H9 (cell line): Measurements from ENCODE around the gene RFT1. TPM values are rescaled to one million over a fixed set of nuclear protein-coding genes. Genes with fewer than 3 reads are reported as not detected.

ENCODE experiments used
- DNase-seq: peaks from one replicate; pipeline ENCODE4 v3.0.0-alpha.2; 2017
- H2AFZ ChIP-seq: one replicate; pipeline ENCODE4 v1.6.1; 2013; ENCODE audit warnings: mild to moderate bottlenecking, low read length, control low read depth, moderate library complexity
- H2AK5ac ChIP-seq: 2 replicates; pipeline ENCODE4 v1.6.1; 2013; ENCODE audit warnings: low read length, control low read depth, mixed read lengths; ENCODE audit not compliant: insufficient read length
- H2BK120ac ChIP-seq: one replicate; pipeline ENCODE4 v1.6.1; 2013; ENCODE audit warnings: low read depth, mild to moderate bottlenecking, low read length, control low read depth, inconsistent platforms; ENCODE audit not compliant: poor library complexity, severe bottlenecking
- H2BK12ac ChIP-seq: 2 replicates; pipeline ENCODE4 v1.6.1; 2013; ENCODE audit warnings: low read length, control low read depth, mixed read lengths, low read depth; ENCODE audit not compliant: insufficient read length
- H2BK15ac ChIP-seq: 2 replicates; pipeline ENCODE4 v1.6.1; 2013; ENCODE audit warnings: low read depth, low read length, control low read depth
- H2BK20ac ChIP-seq: one replicate; pipeline ENCODE4 v1.6.1; 2013; ENCODE audit warnings: low read depth, mild to moderate bottlenecking, low read length, control low read depth, inconsistent platforms; ENCODE audit not compliant: poor library complexity, severe bottlenecking
- H2BK5ac ChIP-seq: 2 replicates; pipeline ENCODE4 v1.6.1; 2013; ENCODE audit warnings: low read length, control low read depth, mixed read lengths; ENCODE audit not compliant: insufficient read length
- H3K14ac ChIP-seq: 2 replicates; pipeline ENCODE4 v1.6.1; 2013; ENCODE audit warnings: low read length, control low read depth; ENCODE audit not compliant: insufficient read depth
- H3K18ac ChIP-seq: 2 replicates; pipeline ENCODE4 v1.6.1; 2013; ENCODE audit warnings: low read depth, mild to moderate bottlenecking, mixed read lengths, low read length, control low read depth; ENCODE audit not compliant: insufficient read length
- H3K23ac ChIP-seq: 2 replicates; pipeline ENCODE4 v1.6.1; 2013; ENCODE audit warnings: low read length, control low read depth, mixed read lengths, low read depth; ENCODE audit not compliant: insufficient read length
- H3K23me2 ChIP-seq: 2 replicates; pipeline ENCODE4 v1.6.1; 2013; ENCODE audit warnings: low read depth, mild to moderate bottlenecking, mixed read lengths, low read length, control low read depth; ENCODE audit not compliant: insufficient read length, poor library complexity, severe bottlenecking
- H3K27ac ChIP-seq: 2 replicates; pipeline ENCODE4 v1.5.1; 2013; ENCODE audit warnings: low read length, control low read depth, mixed read lengths, low read depth; ENCODE audit not compliant: insufficient read length
- H3K27me3 ChIP-seq: 2 replicates; pipeline ENCODE4 v1.6.1; 2013; ENCODE audit warnings: low read length, control low read depth, inconsistent platforms; ENCODE audit not compliant: insufficient read depth
- H3K4ac ChIP-seq: 2 replicates; pipeline ENCODE4 v1.6.1; 2013; ENCODE audit warnings: low read depth, mild to moderate bottlenecking, control low read depth, inconsistent platforms, low read length, moderate library complexity
- H3K4me1 ChIP-seq: 2 replicates; pipeline ENCODE4 v1.6.1; 2013; ENCODE audit warnings: low read length, control low read depth, inconsistent platforms; ENCODE audit not compliant: insufficient read depth
- H3K4me2 ChIP-seq: 2 replicates; pipeline ENCODE4 v1.6.1; 2013; ENCODE audit warnings: low read length, control low read depth, mixed read lengths; ENCODE audit not compliant: insufficient read length, insufficient read depth
- H3K56ac ChIP-seq: 2 replicates; pipeline ENCODE4 v1.6.1; 2013; ENCODE audit warnings: low read depth, mild to moderate bottlenecking, mixed read lengths, low read length, control low read depth; ENCODE audit not compliant: insufficient read length
- H3K79me1 ChIP-seq: 2 replicates; pipeline ENCODE4 v1.6.1; 2013; ENCODE audit warnings: low read depth, mild to moderate bottlenecking, moderate library complexity, low read length, control low read depth, inconsistent platforms; ENCODE audit not compliant: insufficient read depth, poor library complexity, severe bottlenecking
- H3K79me2 ChIP-seq: 2 replicates; pipeline ENCODE4 v1.6.1; 2013; ENCODE audit warnings: low read length, control low read depth, inconsistent platforms; ENCODE audit not compliant: insufficient read depth
- H3K9ac ChIP-seq: 2 replicates; pipeline ENCODE4 v1.6.1; 2013; ENCODE audit warnings: low read length, control low read depth, mixed read lengths; ENCODE audit not compliant: insufficient read length; ENCODE audit errors: extremely low read depth
- H3K9me3 ChIP-seq: one replicate; pipeline ENCODE4 v1.6.1; 2013; ENCODE audit warnings: low read depth, low read length, inconsistent platforms; ENCODE audit not compliant: control insufficient read depth
- H3T11ph ChIP-seq: one replicate; pipeline ENCODE4 v1.6.1; 2013; ENCODE audit warnings: mild to moderate bottlenecking, low read length, control low read depth, inconsistent platforms
- H4K20me1 ChIP-seq: one replicate; pipeline ENCODE4 v1.6.1; 2013; ENCODE audit not compliant: control insufficient read depth, insufficient read length, insufficient read depth
- H4K5ac ChIP-seq: 2 replicates; pipeline ENCODE4 v1.6.1; 2013; ENCODE audit warnings: low read depth, mild to moderate bottlenecking, mixed read lengths, low read length, control low read depth; ENCODE audit not compliant: insufficient read length
- H4K8ac ChIP-seq: replicated peaks from 2 replicates; pipeline ENCODE4 v1.6.1; 2013; ENCODE audit warnings: low read length, control low read depth, mixed read lengths, low read depth; ENCODE audit not compliant: insufficient read length
- H4K91ac ChIP-seq: 2 replicates; pipeline ENCODE4 v1.6.1; 2013; ENCODE audit warnings: low read depth, mild to moderate bottlenecking, moderate library complexity, mixed read lengths, low read length, control low read depth; ENCODE audit not compliant: insufficient read length
- H3K27ac Mint-ChIP-seq, 3 experiments: 2 replicates in 2 of 3; 3 replicates in 1 of 3; pipeline ENCODE4 v1.8.0; 2020 to 2021; ENCODE audit warnings: mixed read lengths in 3 of 3, mild to moderate bottlenecking in 1 of 3, moderate library complexity in 1 of 3
- H3K27me3 Mint-ChIP-seq: 2 replicates; pipeline ENCODE4 v1.8.0; 2021; ENCODE audit warnings: low read depth, mild to moderate bottlenecking, moderate library complexity, mixed read lengths
- H3K36me3 Mint-ChIP-seq, 3 experiments: 2 replicates in 2 of 3; 3 replicates in 1 of 3; pipeline ENCODE4 v1.8.0; 2020 to 2021; ENCODE audit warnings: low read depth in 3 of 3, mixed read lengths in 3 of 3; ENCODE audit not compliant: insufficient read depth in 1 of 3
- H3K4me1 Mint-ChIP-seq, 2 experiments: 2 replicates each; pipeline ENCODE4 v1.8.0; 2020; ENCODE audit warnings: mixed read lengths in 2 of 2
- H3K4me3 Mint-ChIP-seq, 2 experiments: 2 replicates in 1 of 2; 3 replicates in 1 of 2; pipeline ENCODE4 v1.8.0; 2020 to 2021; ENCODE audit warnings: mild to moderate bottlenecking in 2 of 2, mixed read lengths in 2 of 2, moderate library complexity in 1 of 2
- H3K9me3 Mint-ChIP-seq, 2 experiments: 2 replicates in 1 of 2; 3 replicates in 1 of 2; pipeline ENCODE4 v1.8.0; 2020; ENCODE audit warnings: mild to moderate bottlenecking in 2 of 2, mixed read lengths in 2 of 2, moderate library complexity in 1 of 2
- WGBS: extraction: QIAGEN DNeasy Blood & Tissue Kit; methylation state at CpG from one replicate; pipeline ENCODE4 v1.1.7; 2013; ENCODE audit warnings: missing lambda C conversion rate, low lambda C conversion rate, mixed read lengths; ENCODE audit not compliant: insufficient read length; ENCODE audit errors: extremely low coverage; 5-methylcytosine and 5-hydroxymethylcytosine counted together
- total RNA-seq: library from RNA; stranded (reverse); gene quantifications from 2 replicates; pipeline ENCODE4 v1.2.1, GENCODE V29; 2021
- TF ChIP-seq, protein P1 (sequence below): fragments of 200-600 bp; sonication (generic); conservative IDR thresholded peaks from 3 replicates; pipeline ENCODE4 v1.8.0; 2021; ENCODE audit warnings: antibody characterized with exemption, mild to moderate bottlenecking

The RFT1 gene
- total RNA-seq, 1 experiment from 2014 or later: 24.1 TPM

DNA sequence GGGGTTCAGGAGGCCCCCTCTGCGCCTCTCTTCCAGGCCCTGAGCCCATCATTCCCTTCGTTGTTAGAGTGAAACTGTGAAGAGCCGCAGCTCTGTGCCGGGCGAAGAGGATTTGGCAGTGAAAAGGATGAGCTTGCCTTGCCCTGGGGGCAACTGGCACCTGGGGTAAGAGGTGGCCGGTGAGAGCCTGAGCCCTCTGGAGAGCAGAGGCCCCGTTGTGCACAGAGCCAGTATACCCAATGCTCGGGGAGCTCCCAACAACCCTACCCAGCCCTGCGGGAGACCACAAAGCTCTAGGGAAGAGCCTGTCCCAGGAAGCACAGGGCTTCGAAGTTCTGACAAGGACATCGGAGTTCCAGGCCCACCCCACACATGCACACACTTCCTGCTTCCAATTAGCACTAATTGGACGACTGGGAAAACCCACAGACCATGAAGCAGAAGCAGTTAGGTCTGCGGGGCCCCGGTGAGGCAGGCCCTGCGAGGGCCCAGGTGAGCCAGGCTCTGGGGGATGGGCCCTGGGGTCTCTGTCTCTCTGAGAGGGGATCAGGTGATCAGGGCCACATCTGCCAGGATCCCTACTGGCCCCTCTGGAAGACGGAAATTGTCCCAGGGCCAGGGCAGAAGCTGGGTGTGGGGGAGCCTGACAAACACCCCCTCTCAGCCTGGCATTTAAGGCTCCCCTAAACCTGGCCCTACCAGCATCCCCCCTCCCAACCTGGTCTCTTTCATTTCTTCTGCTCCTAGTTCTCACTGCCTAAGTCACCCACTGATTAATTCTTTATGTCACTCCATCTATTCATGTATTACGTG, 56.5 kb downstream of the RFT1 start:
- Histone ChIP-seq H3K9ac (no peak overlapping the region), H3K79me2 (no peaks in the 10 kb centered on the region), H2BK5ac (no peak overlapping the region), H3K4me2 (peak overlapping the region; percentile 33), H2BK15ac (no peak overlapping the region), H3K23me2 (peaks cover 5% of the 10 kb centered on the region), H3K23ac (no peak overlapping the region), H3K27ac (no peak overlapping the region), H4K20me1 (no peaks in the 10 kb centered on the region), H2BK12ac (no peak overlapping the region), H2BK20ac (no peak overlapping the region), H3K56ac (no peak overlapping the region), H3T11ph (no peak overlapping the region), H2AK5ac (no peak overlapping the region), H4K91ac (no peak overlapping the region), H3K14ac (peak overlapping the region; percentile 74), H4K8ac (no peak overlapping the region), H2AFZ (no peak overlapping the region), H4K5ac (peak overlapping the region; percentile 54), H3K4me1 (no peaks in the 10 kb centered on the region; the same call in 1 of the 2 replicates), H2BK120ac (no peak overlapping the region), H3K18ac (peak overlapping the region; percentile 31), H3K79me1 (no peaks in the 10 kb centered on the region), H3K4ac (peak overlapping the region; percentile 22), H3K27me3 (no peaks in the 10 kb centered on the region), H3K9me3 (no peaks in the 10 kb centered on the region)
- TF ChIP-seq, protein P1, sequence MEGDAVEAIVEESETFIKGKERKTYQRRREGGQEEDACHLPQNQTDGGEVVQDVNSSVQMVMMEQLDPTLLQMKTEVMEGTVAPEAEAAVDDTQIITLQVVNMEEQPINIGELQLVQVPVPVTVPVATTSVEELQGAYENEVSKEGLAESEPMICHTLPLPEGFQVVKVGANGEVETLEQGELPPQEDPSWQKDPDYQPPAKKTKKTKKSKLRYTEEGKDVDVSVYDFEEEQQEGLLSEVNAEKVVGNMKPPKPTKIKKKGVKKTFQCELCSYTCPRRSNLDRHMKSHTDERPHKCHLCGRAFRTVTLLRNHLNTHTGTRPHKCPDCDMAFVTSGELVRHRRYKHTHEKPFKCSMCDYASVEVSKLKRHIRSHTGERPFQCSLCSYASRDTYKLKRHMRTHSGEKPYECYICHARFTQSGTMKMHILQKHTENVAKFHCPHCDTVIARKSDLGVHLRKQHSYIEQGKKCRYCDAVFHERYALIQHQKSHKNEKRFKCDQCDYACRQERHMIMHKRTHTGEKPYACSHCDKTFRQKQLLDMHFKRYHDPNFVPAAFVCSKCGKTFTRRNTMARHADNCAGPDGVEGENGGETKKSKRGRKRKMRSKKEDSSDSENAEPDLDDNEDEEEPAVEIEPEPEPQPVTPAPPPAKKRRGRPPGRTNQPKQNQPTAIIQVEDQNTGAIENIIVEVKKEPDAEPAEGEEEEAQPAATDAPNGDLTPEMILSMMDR: no peak
- H3K4me3 Mint-ChIP-seq: peak overlapping the region in 1 of 2 experiments; percentile 71; a peak in 2 of 5 replicates
- peak overlapping the region in 1 of 3 experiments; percentile 64; a peak in 1 of 7 replicates for H3K27ac Mint-ChIP-seq
- H3K4me1 Mint-ChIP-seq: peaks cover 10 to 26% of the 10 kb centered on the region in 2 experiments
- DNase-seq: peak; percentile 20
- H3K27me3 Mint-ChIP-seq: peaks cover 12% of the 10 kb centered on the region
- H3K36me3 Mint-ChIP-seq: no peaks in the 10 kb centered on the region
- WGBS: no CpG with 5 or more reads among the region's 17 CpGs
- no peaks in the 10 kb centered on the region for H3K9me3 Mint-ChIP-seq
